ENCODE measurements around the gene STIP1. TPM values are rescaled to one million over a fixed set of nuclear protein-coding genes. Genes with fewer than 3 reads are reported as not detected.

Gene STIP1
- total and polyA plus RNA-seq, 5 experiments from 2014 or later, result 59.4 to 132 (median 110) TPM

- ATAC-seq (no peak), DNase-seq (no peak)
- Mint-ChIP-seq H3K27ac (peak overlapping the region in 3 of 10 donors; percentile 15 to 96 (median 53)), H3K27me3 (peaks cover 0 to 2% (median 0%) of the 10 kb centered on the region in 5 donors), H3K4me1 (peaks cover 18 to 47% (median 36%) of the 10 kb centered on the region in 4 donors), H3K36me3 (peaks cover 0 to 6% (median 0%) of the 10 kb centered on the region in 3 donors), H3K9me3 (no peaks in the 10 kb centered on the region), H3K4me3 (peak overlapping the region in 4 of 10 donors; percentile 41 to 98 (median 70))
- POLR2A ChIA-PET, result interaction anchor here (0.6 to 4.0 kb wide), 9 partner anchors 14 to 1470 kb away, joined by 3 to 58 read pairs (median 17); partner anchors contain the start of genes FERMT3, MACROD1, NUDT22 and PPP1R14B
Observed at GRCh38 chr11:64183890-64184289, 2.1 kb upstream of the STIP1 start.

- Mint-ChIP-seq H3K9me3 (no peaks in the 10 kb centered on the region), H3K36me3 (peaks cover 0 to 16% (median 0%) of the 10 kb centered on the region in 3 donors), H3K4me3 (peak overlapping the region in 8 of 10 donors; percentile 96 to 100 (median 98)), H3K4me1 (peaks cover 21 to 54% (median 43%) of the 10 kb centered on the region in 4 donors), H3K27me3 (peaks cover 0 to 2% (median 0%) of the 10 kb centered on the region in 5 donors), H3K27ac (peak overlapping the region; percentile 66 to 97 (median 94))
- ATAC-seq (no peak), DNase-seq (no peak)
- POLR2A ChIA-PET, result interaction anchor here (0.5 to 4.0 kb wide), 31 partner anchors 10 to 1531 kb away, joined by 3 to 58 read pairs (median 5); partner anchors contain the start of genes CCDC88B, DNAJC4, ESRRA and FERMT3
Observed at GRCh38 chr11:64185175-64185692, 737 bp upstream of the STIP1 start.

DNA sequence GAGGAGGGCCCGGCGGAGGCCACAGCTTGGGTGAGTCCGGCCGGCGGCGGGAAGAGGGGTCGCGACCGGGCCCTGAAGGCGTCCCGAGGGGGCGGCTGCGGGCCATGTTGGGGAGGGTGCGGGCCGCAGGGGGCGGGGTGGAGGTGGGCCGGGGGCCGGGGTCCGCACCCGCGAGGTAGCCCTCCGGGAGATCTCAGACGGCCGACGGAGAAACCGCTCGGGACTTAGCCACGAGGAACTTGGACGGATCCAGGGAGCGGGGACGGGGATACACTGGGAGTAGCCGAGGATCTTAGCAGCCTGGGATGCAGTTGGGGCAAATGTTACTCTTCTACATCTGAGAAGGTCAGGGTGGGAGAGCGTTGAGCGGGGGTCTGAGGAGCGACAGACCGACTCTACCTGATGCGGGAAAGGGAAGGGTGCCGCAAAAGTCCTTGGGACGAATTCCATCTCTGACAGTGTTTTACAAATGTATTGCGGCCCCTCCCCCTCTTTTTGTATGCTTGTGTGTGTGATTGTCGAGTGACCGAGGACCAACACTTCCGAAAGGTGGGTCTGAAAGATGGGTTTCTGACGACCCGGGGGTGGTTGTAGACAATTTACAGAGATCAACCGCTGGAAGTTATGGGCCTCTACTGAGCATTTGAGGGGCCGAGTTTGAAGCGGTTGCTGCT, 658 bp downstream of the STIP1 start:
- Mint-ChIP-seq H3K36me3 (peaks cover 0 to 25% (median 0%) of the 10 kb centered on the region in 3 donors), H3K27ac (peak overlapping the region in 2 of 10 donors; percentile 93 to 96), H3K4me3 (no peak overlapping the region), H3K9me3 (no peaks in the 10 kb centered on the region), H3K27me3 (peaks cover 0 to 2% (median 0%) of the 10 kb centered on the region in 5 donors), H3K4me1 (peaks cover 20 to 54% (median 43%) of the 10 kb centered on the region in 4 donors)
- ATAC-seq, result no peak
- peak in 5 of 10 donors; percentile 23 to 44 (median 36) for DNase-seq
- POLR2A ChIA-PET, result interaction anchor here (0.6 to 4.0 kb wide), 21 partner anchors 16 to 1306 kb away, joined by 3 to 58 read pairs (median 5); partner anchors contain the start of genes CCDC88B, ESRRA, FERMT3 and FKBP2

GRCh38 chr11:64192434-64192833, 6.5 kb downstream of the STIP1 start:
- no peak for ATAC-seq
- Mint-ChIP-seq H3K27ac (peak overlapping the region in 6 of 10 donors; percentile 9 to 50 (median 36)), H3K36me3 (peaks cover 0 to 80% (median 13%) of the 10 kb centered on the region in 3 donors), H3K9me3 (no peaks in the 10 kb centered on the region), H3K27me3 (no peaks in the 10 kb centered on the region), H3K4me1 (peaks cover 15 to 50% (median 26%) of the 10 kb centered on the region in 4 donors), H3K4me3 (peak overlapping the region in 3 of 10 donors; percentile 24 to 33 (median 30))
- POLR2A ChIA-PET, result no interaction called here
- DNase-seq, result no peak

DNA sequence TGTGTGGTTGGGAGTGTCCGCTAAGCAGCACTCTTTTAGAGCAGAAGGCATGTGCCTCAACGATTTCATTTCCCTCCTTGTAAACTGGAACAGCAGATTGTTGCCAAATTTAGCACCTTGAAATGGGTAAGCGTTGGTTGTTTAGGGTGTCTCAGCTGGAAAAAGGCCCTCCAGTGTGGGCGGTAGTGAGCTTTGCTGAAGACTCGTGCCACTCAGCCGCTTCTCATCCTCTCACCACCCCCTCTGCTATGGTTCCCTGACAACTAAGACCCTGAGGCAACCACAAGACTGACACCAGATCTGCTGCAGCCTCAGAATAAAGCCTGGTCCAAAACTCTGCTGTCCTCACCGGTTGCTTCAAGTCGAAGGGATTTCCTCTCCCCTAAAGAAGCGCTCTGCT, 10.7 kb downstream of the STIP1 start:
- peaks cover 0 to 95% (median 15%) of the 10 kb centered on the region in 3 donors for H3K36me3 Mint-ChIP-seq
- H3K27me3 Mint-ChIP-seq, result no peaks in the 10 kb centered on the region
- H3K27ac Mint-ChIP-seq, result peak overlapping the region in 3 of 10 donors; percentile 16 to 75 (median 40)
- DNase-seq (no peak), ATAC-seq (no peak)
- H3K4me1 Mint-ChIP-seq, result peaks cover 10 to 26% (median 12%) of the 10 kb centered on the region in 4 donors
- H3K4me3 Mint-ChIP-seq, result no peak overlapping the region
- POLR2A ChIA-PET, result interaction anchor here (0.8 to 1.9 kb wide), 2 partner anchors 11 to 30 kb away, joined by 4 to 5 read pairs; partner anchors contain the start of gene MACROD1
- no peaks in the 10 kb centered on the region for H3K9me3 Mint-ChIP-seq

DNA sequence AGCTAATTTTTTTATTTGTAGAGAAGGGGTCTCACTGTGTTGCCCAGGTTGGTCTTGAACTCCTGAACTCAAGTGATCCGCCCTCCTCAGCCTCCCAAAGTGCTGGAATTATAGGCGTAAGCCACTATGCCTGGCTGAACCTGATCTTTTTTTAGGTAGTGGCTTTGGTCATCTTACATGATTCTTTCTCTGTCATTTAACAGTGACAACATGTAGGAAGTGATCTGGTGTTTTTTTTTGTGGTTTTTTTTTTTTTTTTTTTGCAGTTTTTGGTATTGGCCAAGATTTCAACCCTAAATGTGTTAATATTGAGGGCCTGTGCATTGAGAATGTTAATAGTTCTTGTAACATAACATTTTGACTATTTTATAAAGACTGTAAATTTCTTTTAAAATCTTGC, 12.5 kb downstream of the STIP1 start:
- ATAC-seq (no peak), DNase-seq (no peak)
- POLR2A ChIA-PET, result interaction anchor here (0.7 kb wide), 1 partner anchor 147 kb away, joined by 4 read pairs; no protein-coding TSS in a partner anchor
- peaks cover 0 to 96% (median 15%) of the 10 kb centered on the region in 3 donors for H3K36me3 Mint-ChIP-seq
- no peaks in the 10 kb centered on the region for H3K9me3 Mint-ChIP-seq
- peaks cover 7 to 19% (median 11%) of the 10 kb centered on the region in 4 donors for H3K4me1 Mint-ChIP-seq
- peak overlapping the region in 1 of 10 donors; percentile 18 for H3K27ac Mint-ChIP-seq
- no peak overlapping the region for H3K4me3 Mint-ChIP-seq
- no peaks in the 10 kb centered on the region for H3K27me3 Mint-ChIP-seq

- no peak for DNase-seq
- H3K27ac Mint-ChIP-seq, result peak overlapping the region in 3 of 10 donors; percentile 36 to 63 (median 49)
- H3K4me3 Mint-ChIP-seq, result no peak overlapping the region
- ATAC-seq, result no peak
- no peaks in the 10 kb centered on the region for H3K9me3 Mint-ChIP-seq
- POLR2A ChIA-PET, result interaction anchor here (0.6 to 2.0 kb wide), 3 partner anchors 16 to 1133 kb away, joined by 3 to 5 read pairs (median 3); partner anchors contain the start of gene STIP1
- H3K36me3 Mint-ChIP-seq, result peaks cover 4 to 79% (median 10%) of the 10 kb centered on the region in 3 donors
- no peaks in the 10 kb centered on the region for H3K27me3 Mint-ChIP-seq
- H3K4me1 Mint-ChIP-seq, result peaks cover 18 to 39% (median 33%) of the 10 kb centered on the region in 4 donors
Observed at GRCh38 chr11:64201543-64201942, 15.6 kb downstream of the STIP1 start.

DNA sequence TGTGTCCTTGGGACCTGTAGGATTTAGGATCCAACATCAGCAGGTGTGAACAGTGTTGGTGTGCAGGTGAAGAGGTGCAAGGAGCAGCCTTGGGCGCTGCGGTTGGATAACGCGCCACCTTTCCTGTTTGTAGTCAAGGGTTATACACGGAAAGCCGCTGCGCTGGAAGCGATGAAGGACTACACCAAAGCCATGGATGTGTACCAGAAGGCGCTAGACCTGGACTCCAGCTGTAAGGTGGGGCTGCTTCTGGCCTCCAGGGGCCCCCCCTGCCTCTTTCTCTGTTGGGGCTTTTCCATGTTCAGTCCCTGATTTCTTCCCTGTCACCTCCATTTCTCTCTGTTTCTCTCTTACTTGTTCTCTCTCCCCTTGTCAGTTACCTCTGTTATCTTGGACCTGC, 17.0 kb downstream of the STIP1 start:
- Mint-ChIP-seq H3K36me3 (peaks cover 4 to 65% (median 4%) of the 10 kb centered on the region in 3 donors), H3K4me1 (peaks cover 15 to 39% (median 34%) of the 10 kb centered on the region in 4 donors), H3K9me3 (no peaks in the 10 kb centered on the region), H3K27ac (peak overlapping the region in 4 of 10 donors; percentile 18 to 80 (median 59)), H3K4me3 (no peak overlapping the region), H3K27me3 (no peaks in the 10 kb centered on the region)
- ATAC-seq (no peak), DNase-seq (no peak)
- POLR2A ChIA-PET, result interaction anchor here (0.6 to 10.7 kb wide), 6 partner anchors 15 to 1472 kb away, joined by 3 to 290 read pairs (median 46); partner anchors contain the start of genes DNAJC4, FKBP2, NUDT22 and PLCB3

- ATAC-seq (no peak), DNase-seq (no peak)
- H3K27ac Mint-ChIP-seq, result peak overlapping the region in 8 of 10 donors; percentile 15 to 80 (median 63)
- peaks cover 4 to 60% (median 4%) of the 10 kb centered on the region in 3 donors for H3K36me3 Mint-ChIP-seq
- POLR2A ChIA-PET, result interaction anchor here (0.6 to 10.7 kb wide), 8 partner anchors 15 to 143 kb away, joined by 3 to 290 read pairs (median 70); partner anchors contain the start of genes BAD, CATSPERZ, DNAJC4 and ESRRA
- H3K4me1 Mint-ChIP-seq, result peaks cover 15 to 43% (median 39%) of the 10 kb centered on the region in 4 donors
- H3K4me3 Mint-ChIP-seq, result no peak overlapping the region
- H3K27me3 Mint-ChIP-seq, result no peaks in the 10 kb centered on the region
- no peaks in the 10 kb centered on the region for H3K9me3 Mint-ChIP-seq
Observed at GRCh38 chr11:64203421-64204079, 17.6 kb downstream of the STIP1 start.

DNA sequence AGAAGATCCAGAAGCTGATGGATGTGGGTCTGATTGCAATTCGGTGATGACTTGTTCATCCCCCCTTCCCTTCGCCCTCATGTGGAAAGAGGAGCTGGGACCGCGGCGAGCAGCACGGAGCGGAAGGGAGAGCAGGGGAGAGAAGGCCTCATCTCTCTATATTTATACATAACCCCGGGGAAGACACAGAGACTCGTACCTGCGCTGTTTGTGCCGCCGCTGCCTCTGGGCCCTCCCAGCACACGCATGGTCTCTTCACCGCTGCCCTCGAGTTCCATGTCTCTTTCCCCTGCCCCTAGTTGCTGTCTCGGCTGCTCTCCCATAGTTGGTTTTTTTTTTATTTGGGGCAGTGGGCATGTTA, 18.1 kb downstream of the STIP1 start:
- peak overlapping the region in 9 of 10 donors; percentile 82 to 95 (median 92) for H3K27ac Mint-ChIP-seq
- ATAC-seq (no peak), DNase-seq (no peak)
- POLR2A ChIA-PET, result interaction anchor here (0.6 to 10.7 kb wide), 10 partner anchors 10 to 114 kb away, joined by 4 to 290 read pairs (median 70); partner anchors contain the start of genes BAD, CATSPERZ, DNAJC4 and ESRRA
- H3K36me3 Mint-ChIP-seq, result peaks cover 4 to 58% (median 4%) of the 10 kb centered on the region in 3 donors
- peak overlapping the region in 3 of 10 donors; percentile 50 to 88 (median 76) for H3K4me3 Mint-ChIP-seq
- H3K9me3 Mint-ChIP-seq, result no peaks in the 10 kb centered on the region
- peaks cover 19 to 48% (median 45%) of the 10 kb centered on the region in 4 donors for H3K4me1 Mint-ChIP-seq
- H3K27me3 Mint-ChIP-seq, result no peaks in the 10 kb centered on the region

- peak overlapping the region; percentile 82 to 95 (median 92) for H3K27ac Mint-ChIP-seq
- peaks cover 4 to 57% (median 4%) of the 10 kb centered on the region in 3 donors for H3K36me3 Mint-ChIP-seq
- peaks cover 22 to 50% (median 48%) of the 10 kb centered on the region in 4 donors for H3K4me1 Mint-ChIP-seq
Observed at GRCh38 chr11:64204464-64204989, 18.6 kb downstream of the STIP1 start.

More at GRCh38 chr11:64204464-64204989, 18.6 kb downstream of the STIP1 start:
- Mint-ChIP-seq H3K4me3 (peak overlapping the region; percentile 48 to 88 (median 76)), H3K9me3 (no peaks in the 10 kb centered on the region), H3K27me3 (no peaks in the 10 kb centered on the region)
- POLR2A ChIA-PET, result interaction anchor here (0.6 to 10.7 kb wide), 13 partner anchors 9 to 710 kb away, joined by 3 to 290 read pairs (median 37); partner anchors contain the start of genes BAD, CATSPERZ, DNAJC4 and ESRRA
- peak; percentile 73 to 92 (median 84) for DNase-seq
- peak; percentile 66 to 67 for ATAC-seq

Data from naive thymus-derived CD8-positive, alpha-beta T cell (primary cell).